OCI-LY3 (cell line): ENCODE measurements around the gene RTL5.

ENCODE experiments used
- CTCF ChIP-seq: fragments of 200-600, 300-600 bp; sonication (generic); IDR thresholded peaks from 2 replicates; pipeline ENCODE4 v1.5.1; 2014; ENCODE audit warnings: antibody characterized with exemption, low read length, low read depth
- EZH2phosphoT487 ChIP-seq: fragments of 200-600 bp; shearing (Covaris generic); IDR thresholded peaks from 2 replicates; pipeline ENCODE4 v1.6.1; 2018; ENCODE audit warnings: antibody characterized with exemption, mixed run types, low read depth

GRCh38 chrX:72080150-72080549 is 51.6 kb downstream of the RTL5 start:
- TF ChIP-seq CTCF (no peak), EZH2phosphoT487 (no peak)
